ENCODE data around the gene PDE4D. TPM values are rescaled to one million over a fixed set of nuclear protein-coding genes. Genes with fewer than 3 reads are reported as not detected.

The PDE4D gene
- total RNA-seq, 1 experiment from 2014 or later = 2.1 TPM

- H3K4me3 Mint-ChIP-seq = no peak overlapping the region
- no peak overlapping the region for H3K23ac ChIP-seq (ENCODE audit: insufficient read length, low read depth, low read length)
- no peak overlapping the region for H3K4ac ChIP-seq (ENCODE audit: low read depth, low read length)
- H3K18ac ChIP-seq (ENCODE audit: insufficient read length, low read depth, low read length) = no peak overlapping the region
- no peak overlapping the region for H2BK5ac ChIP-seq (ENCODE audit: insufficient read length, low read length)
- no peak for DNase-seq
- H4K91ac ChIP-seq (ENCODE audit: insufficient read length, low read depth, low read length) = no peak overlapping the region
- TF ChIP-seq CTCF (conservative IDR thresholded peaks at IDR 0.05) = no peak
- no peak overlapping the region for H3K27ac ChIP-seq (ENCODE audit: insufficient read length, low read depth, low read length)
- H3K4me2 ChIP-seq (ENCODE audit: insufficient read depth, insufficient read length, low read length) = no peak overlapping the region
- H3K56ac ChIP-seq (ENCODE audit: insufficient read length, low read depth, low read length) = no peak overlapping the region
- H3K36me3 Mint-ChIP-seq (ENCODE audit: insufficient read depth in 1 of 3, low read depth in 3 of 3) = peaks cover 0 to 4% (median 0%) of the 10 kb centered on the region in 3 experiments; a peak in 3 of 7 replicates
- no peaks in the 10 kb centered on the region for H3K27me3 ChIP-seq (ENCODE audit: insufficient read depth, low read length)
- H3K79me1 ChIP-seq (ENCODE audit: insufficient read depth, low read depth, low read length, poor library complexity, severe bottlenecking) = no peaks in the 10 kb centered on the region
- H3K27ac Mint-ChIP-seq = no peak overlapping the region
- H4K8ac ChIP-seq (replicated peaks; ENCODE audit: insufficient read length, low read depth, low read length) = no peak overlapping the region
- H4K20me1 ChIP-seq (ENCODE audit: control insufficient read depth, insufficient read depth, insufficient read length) = no peaks in the 10 kb centered on the region
- no peak overlapping the region for H3T11ph ChIP-seq (ENCODE audit: low read length)
- no peaks in the 10 kb centered on the region for H3K9me3 ChIP-seq (ENCODE audit: control insufficient read depth, low read depth, low read length)
- H2BK15ac ChIP-seq (ENCODE audit: low read depth, low read length) = no peak overlapping the region
- no peak overlapping the region for H2AFZ ChIP-seq (ENCODE audit: low read length)
- no peak overlapping the region for H3K14ac ChIP-seq (ENCODE audit: insufficient read depth, low read length)
- no peak overlapping the region for H2BK20ac ChIP-seq (ENCODE audit: low read depth, low read length, poor library complexity, severe bottlenecking)
- peaks cover 8 to 16% of the 10 kb centered on the region in 2 experiments for H3K4me1 Mint-ChIP-seq
- no peaks in the 10 kb centered on the region for H3K27me3 Mint-ChIP-seq (ENCODE audit: low read depth)
- no peaks in the 10 kb centered on the region for H3K4me1 ChIP-seq (ENCODE audit: insufficient read depth, low read length)
- no peaks in the 10 kb centered on the region for H3K23me2 ChIP-seq (ENCODE audit: insufficient read length, low read depth, low read length, poor library complexity, severe bottlenecking)
- H3K79me2 ChIP-seq (ENCODE audit: insufficient read depth, low read length) = no peaks in the 10 kb centered on the region
- no peak overlapping the region for H2BK12ac ChIP-seq (ENCODE audit: insufficient read length, low read depth, low read length)
- no peak overlapping the region for H4K5ac ChIP-seq (ENCODE audit: insufficient read length, low read depth, low read length)
- H2AK5ac ChIP-seq (ENCODE audit: insufficient read length, low read length) = no peak overlapping the region
- no peak overlapping the region for H2BK120ac ChIP-seq (ENCODE audit: low read depth, low read length, poor library complexity, severe bottlenecking)
- peaks cover 0 to 1% of the 10 kb centered on the region in 2 experiments; a peak in 1 of 5 replicates for H3K9me3 Mint-ChIP-seq
- no peak overlapping the region for H3K9ac ChIP-seq (ENCODE audit: extremely low read depth, insufficient read length, low read length)
Observed at GRCh38 chr5:59423021-59423420, 470.5 kb downstream of the PDE4D start.
